Lower leg skin (tissue), 4 donors: Measurements from ENCODE around the gene WNK4. TPM values are rescaled to one million over a fixed set of nuclear protein-coding genes. Genes with fewer than 3 reads are reported as not detected.

Source experiments
- DNase-seq, 2 donors: peaks; one replicate each; pipeline ENCODE4 v3.0.0-alpha.2; 2019; ENCODE audit warnings: low spot score in 2 of 2
- H3K4me3 ChIP-seq: fragments of 200-600 bp; sonication (generic); 2 replicates; pipeline ENCODE4 v1.5.1; 2017; ENCODE audit warnings: mild to moderate bottlenecking, low read depth; ENCODE audit not compliant: poor library complexity, severe bottlenecking
- CTCF ChIP-seq, 3 donors: fragments of 450-650 bp; IDR thresholded peaks; one replicate each; pipeline ENCODE4 v1.5.1; 2016; ENCODE audit warnings: antibody characterized with exemption in 3 of 3, mild to moderate bottlenecking in 3 of 3, moderate library complexity in 2 of 3
- POLR2A ChIP-seq, 2 donors: fragments of 450-650 bp; IDR thresholded peaks; one replicate each; pipeline ENCODE4 v1.6.1; 2016 to 2017; ENCODE audit warnings: antibody characterized with exemption in 2 of 2, mild to moderate bottlenecking in 1 of 2, moderate library complexity in 1 of 2
- WGBS, 2 donors: methylation state at CpG; one replicate each; pipeline ENCODE4 v1.1.5; 2018; 5-methylcytosine and 5-hydroxymethylcytosine counted together
- intact Hi-C: fragments of 100-400 bp; cut with DNase I; formaldehyde crosslinking; loops from one replicate; pipeline ENCODE4 v1.15.0; 2023; ENCODE audit warnings: low total_unique reads
- total RNA-seq, 4 donors: library from RNA; depleted of rRNA; stranded (reverse); fragments of >200 nt; gene quantifications; one replicate each; pipeline ENCODE4 v1.1.0, GENCODE V29; 2016

WNK4 gene
- total RNA-seq, 4 donors from 2014 or later, result 0.62 to 1.0 TPM; not detected in 2

GRCh38 chr17:42835732-42836131, 55.3 kb downstream of the WNK4 start:
- WGBS, 2 donors, result 99% methylated on average over 6 of the region's 6 CpGs
- intact Hi-C loops, result no loop called here

GRCh38 chr17:42841975-42842685, 61.7 kb downstream of the WNK4 start:
- no peak for DNase-seq
- intact Hi-C loops, result loop anchor here (10.0 kb wide), 1 partner anchor 93 kb away; no protein-coding TSS in a partner anchor
- TF ChIP-seq CTCF (IDR thresholded peaks at IDR 0.05) (no peak), POLR2A (IDR thresholded peaks at IDR 0.05) (no peak)
- no peak overlapping the region for H3K4me3 ChIP-seq
- WGBS, 2 donors, result 71 to 72% methylated on average over 11 of the region's 11 CpGs

More at GRCh38 chr17:42835732-42836131, 55.3 kb downstream of the WNK4 start:
- TF ChIP-seq CTCF (IDR thresholded peaks at IDR 0.05), result no peak
- TF ChIP-seq POLR2A (IDR thresholded peaks at IDR 0.05), result no peak
- DNase-seq, result no peak
- no peak overlapping the region for H3K4me3 ChIP-seq

- 31 to 33% methylated on average over 6 of the region's 6 CpGs for WGBS, 2 donors
- intact Hi-C loops, result loop anchor here (10.0 kb wide), 1 partner anchor 91 kb away; no protein-coding TSS in a partner anchor
- no peak for DNase-seq
- H3K4me3 ChIP-seq, result no peak overlapping the region
- no peak for TF ChIP-seq POLR2A (IDR thresholded peaks at IDR 0.05)
- peak in 1 of 3 donors; percentile 96 for TF ChIP-seq CTCF (IDR thresholded peaks at IDR 0.05)
Measured at GRCh38 chr17:42843358-42843934, 63.0 kb downstream of the WNK4 start.

GRCh38 chr17:42844271-42844670, 63.9 kb downstream of the WNK4 start, which contains the start of gene AOC2:
TSS of gene AOC2 (plus strand) at chr17:42844580. CDS start at chr17:42844627, 47 bp downstream.
- no peak within 1 kb of the TSS for H3K4me3 ChIP-seq
- TF ChIP-seq POLR2A (IDR thresholded peaks at IDR 0.05), result no peak
- TF ChIP-seq CTCF (IDR thresholded peaks at IDR 0.05), result no peak
- DNase-seq, result no peak
- intact Hi-C loops, result loop anchor here (10.0 kb wide), 1 partner anchor 91 kb away; no protein-coding TSS in a partner anchor
- WGBS, 2 donors, result 51 to 52% methylated on average over 4 of the region's 4 CpGs

GRCh38 chr17:42844761-42845555, 64.5 kb downstream of the WNK4 start:
- H3K4me3 ChIP-seq, result no peak overlapping the region
- intact Hi-C loops, result loop anchor here (5.0 to 10.0 kb wide), 2 partner anchors 90 to 152 kb away; partner anchors contain the start of gene RPL27
- no peak for DNase-seq
- no peak for TF ChIP-seq POLR2A (IDR thresholded peaks at IDR 0.05)
- no peak for TF ChIP-seq CTCF (IDR thresholded peaks at IDR 0.05)
- 92% methylated on average over 22 to 23 of the region's 24 CpGs for WGBS, 2 donors
